Effector CD4-positive, alpha-beta T cell (primary cell): ENCODE measurements around the gene HPSE2.
"Not testable (repeated sequence)": the region's sequence is repeated elsewhere in the genome, so short reads cannot be mapped to it uniquely, and the experiment has no call there.

Source experiments
- DNase-seq: peaks from one replicate; pipeline ENCODE4 v3.0.0-alpha.2; 2020

The HPSE2 gene

GRCh38 chr10:98539578-98539977, 696.1 kb downstream of the HPSE2 start:
- no peak for DNase-seq

DNA sequence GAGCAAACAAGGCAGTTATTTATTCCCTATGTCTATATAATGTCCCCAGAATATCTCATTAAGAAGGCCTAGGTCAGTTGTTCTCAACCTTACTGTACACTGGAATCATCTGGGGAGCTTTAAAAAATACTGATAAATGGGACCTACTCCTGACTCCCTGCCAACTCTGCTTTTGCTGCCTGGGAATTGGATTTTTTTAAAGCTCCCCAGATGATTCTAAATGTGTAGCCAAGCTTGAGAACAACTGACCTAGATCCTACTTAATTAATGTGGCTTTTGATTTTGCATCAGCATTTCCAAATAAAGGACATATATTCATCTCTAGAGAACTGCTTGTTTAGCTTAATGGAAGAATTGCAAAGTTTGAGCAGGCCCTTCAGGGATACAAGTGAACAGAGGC, 697.2 kb downstream of the HPSE2 start:
- DNase-seq: no peak

DNA sequence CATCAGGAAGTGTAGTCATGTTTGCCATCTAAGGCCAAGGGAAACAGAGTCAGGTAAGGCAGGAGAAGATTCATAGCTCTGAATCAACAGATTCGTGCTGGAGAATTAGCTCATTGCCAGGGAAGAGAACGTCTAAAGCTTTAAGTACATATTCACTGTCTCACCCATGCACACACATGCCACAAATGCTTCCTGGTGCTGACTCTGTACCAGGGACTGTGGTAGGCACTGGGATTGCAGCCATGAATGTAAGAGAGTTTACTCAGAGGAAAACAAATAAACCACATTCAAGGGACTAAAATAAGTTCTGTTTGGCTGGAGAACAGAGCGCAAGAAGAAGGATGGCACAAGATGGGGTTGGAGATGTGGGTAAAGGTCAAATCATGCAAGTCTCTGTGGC, 699.1 kb downstream of the HPSE2 start:
- DNase-seq: no peak

- no peak for DNase-seq
These were observed 701.8 kb downstream of the HPSE2 start for GRCh38 chr10:98533746-98534445.

DNA sequence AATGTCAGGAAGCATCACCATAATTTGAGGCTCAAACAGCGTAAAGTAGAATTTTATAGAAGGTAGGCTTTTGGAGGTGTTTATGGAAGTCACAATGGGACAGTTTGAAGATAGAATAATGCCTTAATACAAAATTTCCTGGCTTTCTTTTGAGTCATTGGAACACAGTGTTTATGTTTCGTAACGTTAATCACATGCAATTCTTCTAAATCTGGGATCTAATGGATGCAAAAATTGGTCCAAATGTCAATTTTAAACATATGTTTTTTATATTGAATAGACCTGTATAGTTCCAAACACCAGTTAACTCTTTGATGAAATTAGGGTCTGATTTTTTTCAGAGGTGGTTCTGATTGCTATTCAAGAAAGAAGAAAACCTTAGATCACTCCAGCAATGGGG, 702.4 kb downstream of the HPSE2 start:
- no peak for DNase-seq

DNA sequence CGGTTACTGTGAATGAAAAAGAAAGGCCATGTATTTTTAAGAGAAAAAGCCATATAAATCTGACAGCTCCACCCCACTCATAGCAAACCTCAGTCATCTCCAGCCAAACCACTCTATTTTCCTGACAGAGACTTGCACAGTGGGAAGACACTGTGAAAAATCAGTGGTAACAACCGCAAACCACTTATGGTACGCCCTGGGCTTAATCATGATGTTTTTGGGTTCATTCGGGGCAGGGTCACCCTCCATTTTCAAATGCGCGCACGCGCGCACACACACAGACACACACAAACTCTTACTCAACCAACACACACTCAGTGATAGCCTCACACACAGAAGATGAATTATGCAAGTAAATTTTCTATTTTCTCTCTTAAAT, 706.9 kb downstream of the HPSE2 start:
- DNase-seq: no peak

DNA sequence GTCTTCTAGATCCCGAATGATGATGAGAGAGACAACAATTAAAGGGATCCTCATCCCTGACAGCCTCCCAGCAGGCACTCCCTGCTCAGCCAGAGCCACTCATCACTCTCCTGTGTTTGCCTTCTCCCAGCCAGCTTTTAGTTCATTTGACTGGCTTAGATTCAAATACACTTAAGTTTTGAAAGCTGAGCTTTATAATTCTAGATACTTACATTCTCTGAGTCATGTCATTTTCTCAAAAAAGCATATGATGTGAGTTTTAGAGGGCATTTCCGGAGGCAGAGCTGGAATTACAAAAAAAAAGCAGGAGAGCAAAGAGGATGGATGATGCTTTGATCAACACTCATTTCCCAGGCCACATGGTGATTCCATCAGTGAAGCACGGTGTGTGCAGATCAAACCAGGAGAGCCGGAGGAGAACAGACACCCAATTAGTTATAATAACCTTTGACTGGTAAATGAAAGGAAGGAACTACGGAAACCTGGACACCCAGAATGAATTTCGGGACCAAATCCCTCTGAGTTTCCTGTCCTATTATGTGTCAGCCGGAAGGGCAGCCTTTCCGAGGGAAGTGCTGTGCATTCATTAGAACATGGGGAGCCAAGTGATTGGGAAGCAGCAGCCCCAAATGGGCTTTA, 707.4 kb downstream of the HPSE2 start:
- no peak for DNase-seq

DNA sequence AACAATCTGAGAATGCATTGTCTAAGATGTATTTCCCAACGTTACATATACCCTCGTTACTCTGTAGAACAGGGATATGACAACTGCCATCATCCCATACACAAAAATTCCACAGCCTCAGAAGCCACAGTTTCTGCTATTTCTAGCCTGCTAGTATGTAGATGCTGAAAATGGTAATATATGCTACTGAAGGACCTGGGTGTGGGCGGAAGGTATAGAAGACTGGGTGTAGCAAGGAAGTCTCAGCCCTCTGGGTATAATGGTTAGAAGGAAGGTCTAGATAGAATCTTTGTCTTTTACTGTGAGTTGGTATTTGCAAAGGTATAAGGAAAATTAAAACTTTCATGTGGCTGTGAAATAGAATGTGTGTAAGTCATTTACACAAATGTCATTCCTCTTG, 709.7 kb downstream of the HPSE2 start:
- no peak for DNase-seq

DNA sequence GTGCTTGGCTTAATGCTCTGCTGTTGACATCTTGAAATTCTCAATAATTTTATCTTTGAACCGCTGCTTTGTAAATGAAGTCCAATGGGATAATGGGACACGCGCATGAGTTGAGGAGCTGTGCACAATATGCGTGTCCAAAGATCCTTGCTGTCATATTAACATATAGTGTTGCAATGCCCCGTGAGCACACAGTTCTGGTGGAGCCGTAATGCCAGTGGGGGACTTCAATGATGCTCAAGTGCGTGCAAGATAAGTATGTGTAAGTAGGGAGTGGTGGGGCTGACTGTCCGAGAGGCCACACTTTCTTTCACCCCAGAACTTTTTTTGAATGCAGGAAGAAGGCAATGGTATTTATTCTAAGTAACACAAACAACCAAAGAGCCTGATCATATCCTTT, 711.5 kb downstream of the HPSE2 start:
- DNase-seq: no peak

DNA sequence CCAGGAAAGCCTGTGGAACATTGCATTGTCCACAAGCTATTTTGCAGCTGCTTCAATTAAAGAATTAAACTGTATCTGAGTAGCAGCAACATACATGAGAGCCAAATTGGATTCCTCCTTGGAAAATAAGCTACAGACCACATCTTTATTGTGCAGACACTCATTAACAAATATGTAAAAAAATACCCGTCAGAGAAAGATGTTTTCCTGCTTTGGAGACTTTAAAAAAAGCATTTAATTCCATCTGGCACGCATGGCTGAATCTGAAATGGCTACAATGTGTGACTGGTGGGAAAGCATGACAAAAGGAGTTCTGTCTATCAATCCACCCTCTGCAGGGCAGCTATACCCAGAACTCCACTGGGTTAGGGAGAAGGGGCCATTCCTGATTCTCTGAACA, 715.8 kb downstream of the HPSE2 start:
- DNase-seq: no peak

GRCh38 chr10:98517672-98518071, 718.0 kb downstream of the HPSE2 start:
- DNase-seq: no peak

DNA sequence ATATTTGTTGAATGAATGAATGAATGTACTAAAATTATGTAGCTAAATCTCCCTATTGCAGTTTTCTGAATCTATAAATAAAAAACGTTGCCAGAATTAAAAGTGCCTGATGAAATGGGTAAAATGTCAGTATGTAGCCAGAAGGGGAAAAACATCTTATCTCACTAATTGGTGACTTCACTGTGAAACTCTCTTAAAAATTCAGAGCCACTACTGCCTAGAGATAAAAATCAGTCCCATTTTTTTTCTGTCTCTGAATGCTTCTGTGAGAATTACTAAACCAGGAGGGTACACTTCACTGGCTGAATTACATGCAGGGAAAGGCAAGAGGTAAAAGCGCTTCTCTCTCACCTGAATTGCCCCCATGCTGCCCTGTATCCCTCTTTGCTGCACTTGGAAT, 719.3 kb downstream of the HPSE2 start:
- no peak for DNase-seq

- DNase-seq: no peak
These were observed 721.9 kb downstream of the HPSE2 start for GRCh38 chr10:98513704-98514103.

DNA sequence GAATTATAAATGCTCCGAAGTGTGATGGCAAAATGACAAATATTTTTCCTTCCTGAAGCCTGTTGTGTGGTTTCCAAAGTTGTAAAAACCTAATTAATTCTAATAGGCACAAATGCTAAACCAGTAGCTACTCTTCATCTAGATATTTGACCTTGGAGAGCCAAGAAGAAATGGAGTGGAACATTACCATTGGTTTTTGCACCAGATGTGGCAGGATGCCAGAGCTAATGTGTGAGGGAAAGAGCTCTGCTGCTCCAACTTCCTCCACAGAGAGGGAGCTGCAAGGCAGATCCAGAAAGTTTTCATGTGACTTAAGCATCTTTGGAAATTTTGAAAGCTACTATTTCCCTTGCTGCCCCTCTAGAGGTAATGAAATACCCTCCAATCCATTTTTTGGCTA, 723.8 kb downstream of the HPSE2 start:
- DNase-seq: no peak

DNA sequence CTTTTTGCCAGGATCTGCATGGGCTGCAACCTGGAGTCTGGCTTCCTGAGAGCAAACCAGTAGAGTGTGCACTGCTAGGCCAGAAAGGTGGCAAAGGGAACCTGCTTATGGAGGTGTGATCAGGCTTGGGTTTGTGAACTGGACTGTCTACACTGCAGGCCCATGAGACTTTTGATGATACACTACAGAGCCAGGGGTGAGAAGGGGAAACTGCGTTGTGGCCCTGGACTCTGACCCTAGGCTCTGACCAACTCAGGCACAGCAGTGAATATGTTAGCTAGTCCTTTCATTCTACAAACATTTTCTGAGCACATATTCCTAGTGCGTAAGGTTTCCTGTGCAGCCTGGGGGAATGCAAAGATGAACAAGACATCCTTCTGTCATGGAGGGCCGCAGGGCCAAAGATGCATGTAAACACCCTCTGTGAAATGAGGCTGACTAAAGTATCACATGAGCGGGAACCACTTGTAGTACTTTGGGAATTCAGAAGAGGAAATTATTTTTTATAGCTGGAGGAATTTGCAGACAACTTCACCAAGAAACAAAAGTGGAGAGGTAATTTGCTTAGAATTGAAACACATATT, 725.1 kb downstream of the HPSE2 start:
- DNase-seq: no peak

DNA sequence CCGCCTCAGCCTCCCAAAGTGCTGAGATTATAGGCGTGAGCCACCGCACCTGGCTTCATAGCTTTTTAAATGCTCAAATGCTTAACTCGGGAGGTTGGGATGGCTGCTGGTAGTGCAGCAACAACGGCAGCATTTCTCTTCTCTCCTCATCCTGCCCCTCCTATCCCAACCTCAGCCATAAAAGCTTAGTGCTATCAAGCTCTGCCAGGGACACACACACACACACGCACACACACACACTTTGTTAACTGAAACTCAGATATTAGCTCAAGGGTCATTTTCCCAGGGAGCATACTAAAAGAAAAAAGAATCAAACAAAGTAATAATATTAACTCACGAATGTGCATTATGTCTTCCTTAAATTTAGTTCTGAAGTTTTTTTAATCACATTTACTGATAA, 725.9 kb downstream of the HPSE2 start:
- DNase-seq: no peak

GRCh38 chr10:98502535-98502934, 733.1 kb downstream of the HPSE2 start:
- DNase-seq: not testable (repeated sequence)

DNA sequence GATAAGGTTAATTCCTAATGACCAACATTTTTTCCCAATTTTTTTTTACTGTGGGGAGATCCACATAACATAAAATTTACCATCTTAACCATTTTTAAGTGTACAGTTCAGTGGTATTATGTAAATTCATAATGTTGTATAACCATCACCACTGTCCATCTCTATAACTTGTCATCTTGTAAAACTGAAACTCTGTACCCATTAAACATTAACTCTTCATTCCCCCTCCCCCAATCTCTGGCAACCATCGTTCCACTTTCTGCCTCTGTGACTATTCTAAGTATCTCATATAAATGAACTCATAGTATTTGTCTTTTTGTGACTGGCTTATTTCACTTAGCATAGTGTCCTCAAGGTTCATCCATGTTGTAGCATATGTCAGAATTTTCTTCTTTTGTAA, 742.9 kb downstream of the HPSE2 start:
- no peak for DNase-seq

GRCh38 chr10:98489561-98490481, 745.8 kb downstream of the HPSE2 start:
- no peak for DNase-seq

- DNase-seq: no peak
These were observed 746.8 kb downstream of the HPSE2 start for GRCh38 chr10:98488669-98489430.

DNA sequence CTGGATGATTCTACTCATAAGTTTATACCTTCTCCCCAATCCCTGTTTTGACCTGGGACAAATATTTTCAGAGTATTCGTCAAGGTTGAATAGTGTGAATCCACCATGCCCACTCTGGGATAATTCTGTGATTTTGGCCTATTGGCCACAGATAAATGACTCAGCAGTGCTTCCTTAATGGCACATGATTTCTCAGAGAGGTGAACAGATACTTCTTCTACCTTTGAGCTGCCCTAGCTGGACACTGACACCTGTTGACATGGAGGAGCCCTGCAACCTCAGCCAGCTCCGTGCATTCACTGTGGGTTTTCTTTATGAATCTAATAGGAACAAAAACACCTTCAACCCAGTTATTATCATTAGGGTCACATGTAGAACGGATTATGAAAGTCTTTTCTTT, 748.0 kb downstream of the HPSE2 start:
- DNase-seq: no peak

GRCh38 chr10:98486421-98486820, 749.2 kb downstream of the HPSE2 start:
- no peak for DNase-seq

GRCh38 chr10:98485959-98486358, 749.7 kb downstream of the HPSE2 start:
- DNase-seq: no peak
